Stimulated activated CD4-positive, alpha-beta T cell treated with anti-CD3 and anti-CD28 coated beads, Interleukin-15, amount 100 ng/mL, for 24 hours (primary cell): ENCODE measurements around the gene ZMYM5.
"Not testable (repeated sequence)": the region's sequence is repeated elsewhere in the genome, so short reads cannot be mapped to it uniquely, and the experiment has no call there.

Experiments
- DNase-seq: peaks from one replicate; pipeline ENCODE4 v3.0.0-alpha.2; 2020

The ZMYM5 gene

GRCh38 chr13:19863323-19864023 lies at the start of gene ZMYM5:
ZMYM5 (minus strand) TSS chr13:19863649; CDS start chr13:19852180, 11,469 bp downstream.
- DNase-seq = peak; percentile 98

- no peak for DNase-seq
Measured at GRCh38 chr13:19910336-19911072, 47.1 kb upstream of the ZMYM5 start.

- DNase-seq = no peak
Measured at GRCh38 chr13:19908350-19908986, 45.0 kb upstream of the ZMYM5 start.

- not testable (repeated sequence) for DNase-seq
Measured at GRCh38 chr13:19905487-19906195, 42.2 kb upstream of the ZMYM5 start.

GRCh38 chr13:19890030-19890429 lies 26.6 kb upstream of the ZMYM5 start:
- DNase-seq = no peak

- DNase-seq = no peak
Measured at GRCh38 chr13:19888799-19889198, 25.4 kb upstream of the ZMYM5 start.

- DNase-seq = no peak
Measured at GRCh38 chr13:19882231-19882630, 18.8 kb upstream of the ZMYM5 start.

GRCh38 chr13:19881641-19882040 lies 18.2 kb upstream of the ZMYM5 start:
- no peak for DNase-seq

GRCh38 chr13:19864746-19865309 lies 1.4 kb upstream of the ZMYM5 start:
- DNase-seq = peak; percentile 79

GRCh38 chr13:19864024-19864745 lies 736 bp upstream of the ZMYM5 start:
- peak; percentile 69 for DNase-seq

- DNase-seq = peak; percentile 62
Measured at GRCh38 chr13:19862481-19863313, 752 bp downstream of the ZMYM5 start.

GRCh38 chr13:19861762-19862161 lies 1.7 kb downstream of the ZMYM5 start:
- DNase-seq = no peak

GRCh38 chr13:19860884-19861655 lies 2.4 kb downstream of the ZMYM5 start:
- peak; percentile 21 for DNase-seq

- not testable (repeated sequence) for DNase-seq
Measured at GRCh38 chr13:19857637-19858036, 5.8 kb downstream of the ZMYM5 start.

- no peak for DNase-seq
Measured at GRCh38 chr13:19852766-19853165, 10.7 kb downstream of the ZMYM5 start.

- peak; percentile 19 for DNase-seq
Measured at GRCh38 chr13:19845758-19846157, 17.7 kb downstream of the ZMYM5 start.

GRCh38 chr13:19838865-19839275 lies 24.6 kb downstream of the ZMYM5 start:
- no peak for DNase-seq

- no peak for DNase-seq
Measured at GRCh38 chr13:19836472-19836871, 27.0 kb downstream of the ZMYM5 start.

GRCh38 chr13:19834704-19835103 lies 28.7 kb downstream of the ZMYM5 start:
- DNase-seq = no peak

GRCh38 chr13:19822673-19823072 lies 40.8 kb downstream of the ZMYM5 start:
- DNase-seq = no peak
